ENCODE measurements around the gene PDRG1. TPM values are rescaled to one million over a fixed set of nuclear protein-coding genes. Genes with fewer than 3 reads are reported as not detected.

PDRG1 gene
- polyA plus RNA-seq, 3 donors: 3.5 to 4.4 (median 3.7) TPM

GRCh38 chr20:31927627-31928159 lies 24.2 kb downstream of the PDRG1 start:
- WGBS (ENCODE audit: insufficient coverage): 100% methylated on average over 1 of the region's 8 CpGs
- Mint-ChIP-seq H3K27me3 (ENCODE audit: low read depth in 3 of 3) (peaks cover 3 to 11% (median 8%) of the 10 kb centered on the region in 3 donors), H3K27ac (no peak overlapping the region), H3K36me3 (no peaks in the 10 kb centered on the region), H3K4me3 (no peak overlapping the region), H3K9me3 (no peaks in the 10 kb centered on the region), H3K4me1 (peaks cover 5% of the 10 kb centered on the region)
- Histone ChIP-seq H3K4me3 (replicated peaks in 1 of 3; ENCODE audit: low read depth in 2 of 3, low read length in 3 of 3) (no peak overlapping the region), H3K4me1 (ENCODE audit: control insufficient read depth in 1 of 2, insufficient read depth in 2 of 2, low read length in 2 of 2) (no peaks in the 10 kb centered on the region), H2AFZ (ENCODE audit: insufficient read depth, low read depth, low read length, poor library complexity, severe bottlenecking) (no peak overlapping the region), H3K27me3 (ENCODE audit: control insufficient read depth in 2 of 2, insufficient read depth in 2 of 2, low read length in 2 of 2) (no peaks in the 10 kb centered on the region), H3K9me3 (replicated peaks in 1 of 2; ENCODE audit: control insufficient read depth in 1 of 2, insufficient read depth in 1 of 2, low read length in 2 of 2) (no peaks in the 10 kb centered on the region), H3K79me2 (ENCODE audit: insufficient read depth, low read length) (no peaks in the 10 kb centered on the region), H3K9ac (ENCODE audit: insufficient read depth, low read length, poor library complexity, severe bottlenecking) (no peak overlapping the region), H3K4me2 (replicated peaks; ENCODE audit: extremely low read depth, low read length, poor library complexity, severe bottlenecking) (no peak overlapping the region), H4K20me1 (ENCODE audit: insufficient read depth, low read length) (no peaks in the 10 kb centered on the region), H3K36me3 (replicated peaks in 1 of 2; ENCODE audit: control insufficient read depth in 1 of 2, insufficient read depth in 2 of 2, low read length in 2 of 2) (no peaks in the 10 kb centered on the region), H3K27ac (ENCODE audit: low read depth in 1 of 2, low read length in 2 of 2) (no peak overlapping the region)
- DNase-seq: no peak
- TF ChIP-seq CTCF (IDR thresholded peaks at IDR 0.05): no peak
- intact Hi-C loops (cut with micrococcal nuclease): no loop called here

GRCh38 chr20:31926493-31926892 lies 25.4 kb downstream of the PDRG1 start:
- Histone ChIP-seq H3K27ac (ENCODE audit: low read depth in 1 of 2, low read length in 2 of 2) (no peak overlapping the region), H2AFZ (ENCODE audit: insufficient read depth, low read depth, low read length, poor library complexity, severe bottlenecking) (no peak overlapping the region), H4K20me1 (ENCODE audit: insufficient read depth, low read length) (no peaks in the 10 kb centered on the region), H3K4me3 (replicated peaks in 1 of 3; ENCODE audit: low read depth in 2 of 3, low read length in 3 of 3) (no peak overlapping the region), H3K27me3 (ENCODE audit: control insufficient read depth in 2 of 2, insufficient read depth in 2 of 2, low read length in 2 of 2) (no peaks in the 10 kb centered on the region), H3K9ac (ENCODE audit: insufficient read depth, low read length, poor library complexity, severe bottlenecking) (no peak overlapping the region), H3K36me3 (replicated peaks in 1 of 2; ENCODE audit: control insufficient read depth in 1 of 2, insufficient read depth in 2 of 2, low read length in 2 of 2) (no peaks in the 10 kb centered on the region), H3K4me1 (ENCODE audit: control insufficient read depth in 1 of 2, insufficient read depth in 2 of 2, low read length in 2 of 2) (no peaks in the 10 kb centered on the region), H3K9me3 (replicated peaks in 1 of 2; ENCODE audit: control insufficient read depth in 1 of 2, insufficient read depth in 1 of 2, low read length in 2 of 2) (no peaks in the 10 kb centered on the region), H3K79me2 (ENCODE audit: insufficient read depth, low read length) (no peaks in the 10 kb centered on the region), H3K4me2 (replicated peaks; ENCODE audit: extremely low read depth, low read length, poor library complexity, severe bottlenecking) (no peak overlapping the region)
- peaks cover 7% of the 10 kb centered on the region for H3K4me1 Mint-ChIP-seq
- TF ChIP-seq CTCF (IDR thresholded peaks at IDR 0.05): no peak
- H3K27ac Mint-ChIP-seq: no peak overlapping the region
- WGBS (ENCODE audit: insufficient coverage): no CpG with 5 or more reads among the region's 2 CpGs
- peaks cover 3 to 11% (median 8%) of the 10 kb centered on the region in 3 donors for H3K27me3 Mint-ChIP-seq (ENCODE audit: low read depth in 3 of 3)
- DNase-seq: no peak
- no peaks in the 10 kb centered on the region for H3K36me3 Mint-ChIP-seq
- intact Hi-C loops (cut with micrococcal nuclease): no loop called here
- no peak overlapping the region for H3K4me3 Mint-ChIP-seq
- no peaks in the 10 kb centered on the region for H3K9me3 Mint-ChIP-seq
